Loucy (cell line): ENCODE measurements around the gene RPL37.
"Not testable (repeated sequence)": the region's sequence is repeated elsewhere in the genome, so short reads cannot be mapped to it uniquely, and the experiment has no call there.

Source experiments
- CTCF ChIP-seq: fragments of 200-600 bp; sonication (generic); conservative IDR thresholded peaks from 2 replicates; pipeline ENCODE4 v1.5.1; 2014; ENCODE audit warnings: mild to moderate bottlenecking, antibody characterized with exemption, low read length
- EZH2phosphoT487 ChIP-seq: fragments of 200-600 bp; IDR thresholded peaks from 2 replicates; pipeline ENCODE4 v1.6.1; 2018; ENCODE audit warnings: antibody characterized with exemption, mild to moderate bottlenecking, moderate library complexity, borderline replicate concordance

GRCh38 chr5:40794877-40795276, 40.1 kb downstream of the RPL37 start:
- not testable (repeated sequence) for TF ChIP-seq CTCF, EZH2phosphoT487
